ENCODE results near the gene HACD3.
"Not testable (repeated sequence)": the region's sequence is repeated elsewhere in the genome, so short reads cannot be mapped to it uniquely, and the experiment has no call there.

HACD3 gene

DNA sequence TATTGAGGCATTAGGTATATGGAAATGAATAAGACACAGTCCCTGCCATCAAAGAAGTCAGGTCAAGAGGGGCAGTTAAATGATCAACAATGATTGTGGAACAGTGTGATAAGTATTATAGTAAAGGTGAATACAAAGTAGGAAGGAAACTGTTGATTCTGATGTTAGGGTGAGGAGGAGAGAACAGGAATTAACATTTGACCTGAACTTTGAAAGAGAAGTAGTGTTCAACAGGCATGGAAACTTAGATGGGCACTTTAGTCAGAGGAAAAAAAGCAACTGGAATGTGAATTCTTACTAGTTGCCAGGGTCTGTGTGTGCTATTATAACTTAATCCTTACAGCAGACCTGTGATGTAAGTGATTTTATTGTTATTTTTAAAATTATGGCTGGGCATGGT, 17.6 kb downstream of the HACD3 start:
- H3K27me3 ChIP-seq (ENCODE audit: insufficient read depth, poor library complexity, severe bottlenecking), result no peaks in the 10 kb centered on the region
- DNase-seq (ENCODE audit: low read depth in 1 of 2, low spot score in 1 of 2), result no peak
- no peak overlapping the region for H3K27ac ChIP-seq (replicated peaks)
- TF ChIP-seq SPI1 (IDR thresholded peaks at IDR 0.05; ENCODE audit: borderline replicate concordance, low read depth), result no peak
- TF ChIP-seq, protein P1, sequence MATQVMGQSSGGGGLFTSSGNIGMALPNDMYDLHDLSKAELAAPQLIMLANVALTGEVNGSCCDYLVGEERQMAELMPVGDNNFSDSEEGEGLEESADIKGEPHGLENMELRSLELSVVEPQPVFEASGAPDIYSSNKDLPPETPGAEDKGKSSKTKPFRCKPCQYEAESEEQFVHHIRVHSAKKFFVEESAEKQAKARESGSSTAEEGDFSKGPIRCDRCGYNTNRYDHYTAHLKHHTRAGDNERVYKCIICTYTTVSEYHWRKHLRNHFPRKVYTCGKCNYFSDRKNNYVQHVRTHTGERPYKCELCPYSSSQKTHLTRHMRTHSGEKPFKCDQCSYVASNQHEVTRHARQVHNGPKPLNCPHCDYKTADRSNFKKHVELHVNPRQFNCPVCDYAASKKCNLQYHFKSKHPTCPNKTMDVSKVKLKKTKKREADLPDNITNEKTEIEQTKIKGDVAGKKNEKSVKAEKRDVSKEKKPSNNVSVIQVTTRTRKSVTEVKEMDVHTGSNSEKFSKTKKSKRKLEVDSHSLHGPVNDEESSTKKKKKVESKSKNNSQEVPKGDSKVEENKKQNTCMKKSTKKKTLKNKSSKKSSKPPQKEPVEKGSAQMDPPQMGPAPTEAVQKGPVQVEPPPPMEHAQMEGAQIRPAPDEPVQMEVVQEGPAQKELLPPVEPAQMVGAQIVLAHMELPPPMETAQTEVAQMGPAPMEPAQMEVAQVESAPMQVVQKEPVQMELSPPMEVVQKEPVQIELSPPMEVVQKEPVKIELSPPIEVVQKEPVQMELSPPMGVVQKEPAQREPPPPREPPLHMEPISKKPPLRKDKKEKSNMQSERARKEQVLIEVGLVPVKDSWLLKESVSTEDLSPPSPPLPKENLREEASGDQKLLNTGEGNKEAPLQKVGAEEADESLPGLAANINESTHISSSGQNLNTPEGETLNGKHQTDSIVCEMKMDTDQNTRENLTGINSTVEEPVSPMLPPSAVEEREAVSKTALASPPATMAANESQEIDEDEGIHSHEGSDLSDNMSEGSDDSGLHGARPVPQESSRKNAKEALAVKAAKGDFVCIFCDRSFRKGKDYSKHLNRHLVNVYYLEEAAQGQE (IDR thresholded peaks at IDR 0.05; ENCODE audit: insufficient replicate concordance, low read depth), result no peak
- no peak for TF ChIP-seq POLR2AphosphoS5 (IDR thresholded peaks at IDR 0.05; ENCODE audit: low read depth)
- TF ChIP-seq GABPA (IDR thresholded peaks at IDR 0.05; ENCODE audit: low read depth), result no peak
- TF ChIP-seq, protein P2, sequence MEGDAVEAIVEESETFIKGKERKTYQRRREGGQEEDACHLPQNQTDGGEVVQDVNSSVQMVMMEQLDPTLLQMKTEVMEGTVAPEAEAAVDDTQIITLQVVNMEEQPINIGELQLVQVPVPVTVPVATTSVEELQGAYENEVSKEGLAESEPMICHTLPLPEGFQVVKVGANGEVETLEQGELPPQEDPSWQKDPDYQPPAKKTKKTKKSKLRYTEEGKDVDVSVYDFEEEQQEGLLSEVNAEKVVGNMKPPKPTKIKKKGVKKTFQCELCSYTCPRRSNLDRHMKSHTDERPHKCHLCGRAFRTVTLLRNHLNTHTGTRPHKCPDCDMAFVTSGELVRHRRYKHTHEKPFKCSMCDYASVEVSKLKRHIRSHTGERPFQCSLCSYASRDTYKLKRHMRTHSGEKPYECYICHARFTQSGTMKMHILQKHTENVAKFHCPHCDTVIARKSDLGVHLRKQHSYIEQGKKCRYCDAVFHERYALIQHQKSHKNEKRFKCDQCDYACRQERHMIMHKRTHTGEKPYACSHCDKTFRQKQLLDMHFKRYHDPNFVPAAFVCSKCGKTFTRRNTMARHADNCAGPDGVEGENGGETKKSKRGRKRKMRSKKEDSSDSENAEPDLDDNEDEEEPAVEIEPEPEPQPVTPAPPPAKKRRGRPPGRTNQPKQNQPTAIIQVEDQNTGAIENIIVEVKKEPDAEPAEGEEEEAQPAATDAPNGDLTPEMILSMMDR (IDR thresholded peaks at IDR 0.05; ENCODE audit: insufficient read depth, low read length), result no peak
- H3K4me3 ChIP-seq (replicated peaks; ENCODE audit: insufficient read depth, low read length), result no peak overlapping the region

- H3K4me3 ChIP-seq (replicated peaks; ENCODE audit: insufficient read depth, low read length); DNase-seq (ENCODE audit: low read depth in 1 of 2, low spot score in 1 of 2); H3K27me3 ChIP-seq (ENCODE audit: insufficient read depth, poor library complexity, severe bottlenecking); H3K27ac ChIP-seq (replicated peaks): not testable (repeated sequence)
Observed at GRCh38 chr15:65549288-65549687, 19.0 kb downstream of the HACD3 start.

- DNase-seq (ENCODE audit: low read depth in 1 of 2, low spot score in 1 of 2), result no peak
- H3K27ac ChIP-seq (replicated peaks), result no peak overlapping the region
- no peak overlapping the region for H3K4me3 ChIP-seq (replicated peaks; ENCODE audit: insufficient read depth, low read length)
Observed at GRCh38 chr15:65550681-65551098, 20.4 kb downstream of the HACD3 start.

DNA sequence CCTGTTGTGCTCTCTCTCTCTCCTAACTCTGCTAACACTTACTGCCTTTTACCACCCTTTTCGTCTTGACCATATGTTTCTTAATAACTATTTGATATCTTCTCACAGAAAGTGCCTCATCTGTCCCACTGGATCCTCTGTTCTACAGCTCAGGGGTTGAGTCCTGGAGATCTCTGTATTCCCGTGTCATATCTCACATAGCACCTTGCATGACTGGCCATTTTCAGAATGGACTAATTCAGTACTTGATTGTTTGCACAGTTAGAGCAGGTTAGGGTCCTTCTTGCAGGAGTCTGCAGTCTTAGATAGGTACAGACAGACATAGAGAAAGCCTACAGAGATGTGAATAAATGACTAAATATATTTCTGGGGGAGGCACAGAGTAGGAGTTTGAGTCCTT, 20.9 kb downstream of the HACD3 start:
- H3K27me3 ChIP-seq (ENCODE audit: insufficient read depth, poor library complexity, severe bottlenecking), result no peaks in the 10 kb centered on the region
- DNase-seq (ENCODE audit: low read depth in 1 of 2, low spot score in 1 of 2), result no peak
- TF ChIP-seq POLR2AphosphoS5 (IDR thresholded peaks at IDR 0.05; ENCODE audit: low read depth) (no peak), SPI1 (IDR thresholded peaks at IDR 0.05; ENCODE audit: borderline replicate concordance, low read depth) (no peak), GABPA (IDR thresholded peaks at IDR 0.05; ENCODE audit: low read depth) (no peak)
- TF ChIP-seq, protein P1 (IDR thresholded peaks at IDR 0.05; ENCODE audit: insufficient replicate concordance, low read depth), result no peak
- TF ChIP-seq, protein P2 (IDR thresholded peaks at IDR 0.05; ENCODE audit: insufficient read depth, low read length), result no peak
- no peak overlapping the region for H3K27ac ChIP-seq (replicated peaks)
- H3K4me3 ChIP-seq (replicated peaks; ENCODE audit: insufficient read depth, low read length), result no peak overlapping the region

More at GRCh38 chr15:65550681-65551098, 20.4 kb downstream of the HACD3 start:
- no peaks in the 10 kb centered on the region for H3K27me3 ChIP-seq (ENCODE audit: insufficient read depth, poor library complexity, severe bottlenecking)
- TF ChIP-seq SPI1 (IDR thresholded peaks at IDR 0.05; ENCODE audit: borderline replicate concordance, low read depth), result no peak
- TF ChIP-seq, protein P2 (IDR thresholded peaks at IDR 0.05; ENCODE audit: insufficient read depth, low read length), result no peak
- TF ChIP-seq, protein P1 (IDR thresholded peaks at IDR 0.05; ENCODE audit: insufficient replicate concordance, low read depth), result no peak
- no peak for TF ChIP-seq GABPA (IDR thresholded peaks at IDR 0.05; ENCODE audit: low read depth)
- TF ChIP-seq POLR2AphosphoS5 (IDR thresholded peaks at IDR 0.05; ENCODE audit: low read depth), result no peak

- DNase-seq (ENCODE audit: low read depth in 1 of 2, low spot score in 1 of 2); H3K27ac ChIP-seq (replicated peaks); H3K4me3 ChIP-seq (replicated peaks; ENCODE audit: insufficient read depth, low read length); H3K27me3 ChIP-seq (ENCODE audit: insufficient read depth, poor library complexity, severe bottlenecking): not testable (repeated sequence)
Observed at GRCh38 chr15:65552851-65553250, 22.6 kb downstream of the HACD3 start.
